ENCODE data around the gene SLC25A26. TPM values are rescaled to one million over a fixed set of nuclear protein-coding genes. Genes with fewer than 3 reads are reported as not detected.

SLC25A26 gene
- total RNA-seq, 1 experiment from 2014 or later: 23.8 TPM

- Histone ChIP-seq H3K27me3 (ENCODE audit: insufficient read depth, low read length) (no peaks in the 10 kb centered on the region), H3K79me2 (ENCODE audit: insufficient read depth, low read length) (no peaks in the 10 kb centered on the region), H3K9me3 (ENCODE audit: control insufficient read depth in 1 of 2, insufficient read depth in 1 of 2, low read depth in 1 of 2, low read length in 2 of 2) (no peaks in the 10 kb centered on the region), H3K4me2 (ENCODE audit: low read length) (no peak overlapping the region), H2AFZ (ENCODE audit: low read depth, low read length, poor library complexity, severe bottlenecking) (no peak overlapping the region), H3K27ac (ENCODE audit: low read depth, low read length) (no peak overlapping the region), H3K4me1 (ENCODE audit: control insufficient read depth in 1 of 2, insufficient read depth in 2 of 2, low read length in 2 of 2) (no peaks in the 10 kb centered on the region), H3K9me2 (ENCODE audit: insufficient read depth) (no peaks in the 10 kb centered on the region), H4K20me1 (ENCODE audit: insufficient read depth) (no peaks in the 10 kb centered on the region), H3K4me3 (replicated peaks in 1 of 2; ENCODE audit: low read depth in 1 of 2, low read length in 2 of 2) (no peak overlapping the region), H3K36me3 (ENCODE audit: control insufficient read depth in 1 of 2, insufficient read depth in 2 of 2, low read length in 2 of 2) (no peaks in the 10 kb centered on the region), H3K9ac (ENCODE audit: low read length) (no peak overlapping the region)
- ChIA-PET CTCF (interaction anchor here (1.4 kb wide), 1 partner anchor 47 kb away, joined by 3 read pairs; no protein-coding TSS in a partner anchor), RAD21 (ENCODE audit: low non-redundant PET in 1 of 2, low total read pairs in 2 of 2, uncharacterized antibody in 2 of 2, unreplicated experiment in 2 of 2) (no interaction called here), POLR2A (no interaction called here)
- no peak for TF ChIP-seq ZFX (IDR thresholded peaks at IDR 0.05)
- no peak for TF ChIP-seq JUND (IDR thresholded peaks at IDR 0.05)
- TF ChIP-seq EZH2phosphoT487 (IDR thresholded peaks at IDR 0.05; ENCODE audit: borderline replicate concordance): no peak
- no peak for ATAC-seq
- no peak for DNase-seq (ENCODE audit: low read depth, low spot score)
- intact Hi-C loops (cut with micrococcal nuclease): no loop called here
- no TSS peak for BruUV-seq (replicated peaks)
Measured at GRCh38 chr3:66425032-66425431, 204.2 kb downstream of the SLC25A26 start.

- POLR2A ChIA-PET: no interaction called here
- ATAC-seq (no peak), DNase-seq (ENCODE audit: low read depth, low spot score) (no peak)
- TF ChIP-seq YY1 (IDR thresholded peaks at IDR 0.05; ENCODE audit: extremely low read depth, insufficient replicate concordance, low read depth, low read length) (no peak), CBX3 (IDR thresholded peaks at IDR 0.05; ENCODE audit: low read depth) (no peak), EGR1 (IDR thresholded peaks at IDR 0.05; ENCODE audit: low read depth) (no peak), EZH2phosphoT487 (IDR thresholded peaks at IDR 0.05; ENCODE audit: borderline replicate concordance) (no peak), ATF3 (IDR thresholded peaks at IDR 0.05) (no peak), ZNF274 (IDR thresholded peaks at IDR 0.05; ENCODE audit: low read depth, low read length) (no peak), RAD21 (IDR thresholded peaks at IDR 0.05; ENCODE audit: low read depth) (no peak), ZFX (IDR thresholded peaks at IDR 0.05) (no peak)
- no TSS peak for BruUV-seq (replicated peaks)
- Histone ChIP-seq H3K9me3 (ENCODE audit: control insufficient read depth in 1 of 2, insufficient read depth in 1 of 2, low read depth in 1 of 2, low read length in 2 of 2) (no peaks in the 10 kb centered on the region), H3K79me2 (ENCODE audit: insufficient read depth, low read length) (no peaks in the 10 kb centered on the region), H3K4me1 (ENCODE audit: control insufficient read depth in 1 of 2, insufficient read depth in 2 of 2, low read length in 2 of 2) (no peaks in the 10 kb centered on the region), H3K36me3 (ENCODE audit: control insufficient read depth in 1 of 2, insufficient read depth in 2 of 2, low read length in 2 of 2) (no peaks in the 10 kb centered on the region), H3K4me3 (replicated peaks in 1 of 2; ENCODE audit: low read depth in 1 of 2, low read length in 2 of 2) (no peak overlapping the region), H3K27me3 (ENCODE audit: insufficient read depth, low read length) (no peaks in the 10 kb centered on the region), H3K27ac (ENCODE audit: low read depth, low read length) (no peak overlapping the region), H2AFZ (ENCODE audit: low read depth, low read length, poor library complexity, severe bottlenecking) (no peak overlapping the region), H3K4me2 (ENCODE audit: low read length) (no peak overlapping the region), H3K9ac (ENCODE audit: low read length) (no peak overlapping the region), H3K9me2 (ENCODE audit: insufficient read depth) (no peaks in the 10 kb centered on the region), H4K20me1 (ENCODE audit: insufficient read depth) (no peaks in the 10 kb centered on the region)
- intact Hi-C loops (cut with micrococcal nuclease): no loop called here
- RAD21 ChIA-PET (ENCODE audit: low non-redundant PET in 1 of 2, low total read pairs in 2 of 2, uncharacterized antibody in 2 of 2, unreplicated experiment in 2 of 2): no interaction called here
- CTCF ChIA-PET: no interaction called here
Measured at GRCh38 chr3:66425576-66426114, 204.8 kb downstream of the SLC25A26 start.

Measured in HCT116 (cell line).